ENCODE data around the gene PPIH.
A peak's percentile ranks its signal among the peaks of the same experiment; 100 is the strongest.
"Not testable (repeated sequence)": the region's sequence is repeated elsewhere in the genome, so short reads cannot be mapped to it uniquely, and the experiment has no call there.

The PPIH gene

DNA sequence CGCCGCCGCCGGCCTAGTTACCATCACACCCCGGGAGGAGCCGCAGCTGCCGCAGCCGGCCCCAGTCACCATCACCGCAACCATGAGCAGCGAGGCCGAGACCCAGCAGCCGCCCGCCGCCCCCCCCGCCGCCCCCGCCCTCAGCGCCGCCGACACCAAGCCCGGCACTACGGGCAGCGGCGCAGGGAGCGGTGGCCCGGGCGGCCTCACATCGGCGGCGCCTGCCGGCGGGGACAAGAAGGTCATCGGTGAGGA lies 24.2 kb downstream of the PPIH start:
- not testable (repeated sequence) for DNase-seq (ENCODE audit: low read depth)

DNA sequence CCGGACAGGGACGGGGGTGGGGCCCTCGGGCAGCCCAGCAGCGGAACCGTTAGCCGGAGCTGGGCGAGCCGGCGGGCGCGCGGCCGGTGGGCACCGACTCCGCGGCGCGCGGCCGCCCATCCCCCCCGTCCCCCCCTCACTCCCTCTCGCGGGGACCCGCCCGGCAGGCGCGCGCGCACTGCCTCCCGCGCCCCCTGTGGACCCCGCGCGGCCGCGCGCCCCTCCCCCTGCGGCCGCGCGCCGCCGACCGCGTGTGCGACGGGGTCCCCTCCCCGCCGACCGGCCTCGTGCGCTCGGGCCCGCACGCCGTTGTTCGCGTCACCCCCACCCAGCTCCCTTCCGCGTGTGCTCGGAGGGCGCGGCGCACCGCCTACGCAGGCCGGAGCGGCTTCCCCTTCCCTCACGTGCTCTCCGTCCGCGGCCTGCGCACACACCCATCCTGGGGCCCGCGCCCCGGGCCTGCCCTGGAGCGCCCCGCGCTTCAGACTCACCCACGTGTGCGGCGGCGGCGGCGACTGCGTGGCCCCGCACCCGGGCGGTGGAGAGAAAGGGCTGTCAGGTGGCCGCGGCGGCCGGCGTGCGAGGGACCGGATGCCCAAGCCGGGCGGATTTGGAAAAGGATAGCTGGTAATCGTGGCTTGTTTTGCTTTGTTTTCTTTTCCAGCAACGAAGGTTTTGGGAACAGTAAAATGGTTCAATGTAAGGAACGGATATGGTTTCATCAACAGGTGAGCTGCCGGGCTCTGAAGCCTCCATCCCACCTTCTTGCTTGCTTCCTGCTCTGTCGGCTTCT lies 24.7 kb downstream of the PPIH start:
- DNase-seq (ENCODE audit: low read depth) = peak; percentile 50

DNA sequence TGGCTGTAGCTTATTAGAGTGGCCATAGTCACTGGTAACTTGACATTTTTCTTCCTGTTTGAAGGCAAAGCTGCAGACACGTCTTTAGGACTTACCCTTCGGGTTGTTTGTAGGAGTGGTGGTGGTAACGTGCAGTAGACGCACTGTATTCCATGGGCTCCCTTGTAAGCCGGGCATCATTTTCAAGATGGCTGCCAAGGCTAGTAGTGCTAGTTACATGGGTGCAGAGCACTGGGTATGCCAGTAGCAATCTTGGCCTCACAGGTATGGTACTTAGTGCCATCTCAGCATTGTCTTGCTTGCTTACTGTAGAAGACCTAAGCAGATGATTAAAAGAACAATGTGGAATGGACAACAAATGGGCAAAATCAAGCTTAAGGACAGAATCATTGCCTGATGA lies 25.9 kb downstream of the PPIH start:
- DNase-seq (ENCODE audit: low read depth) = no peak

DNA sequence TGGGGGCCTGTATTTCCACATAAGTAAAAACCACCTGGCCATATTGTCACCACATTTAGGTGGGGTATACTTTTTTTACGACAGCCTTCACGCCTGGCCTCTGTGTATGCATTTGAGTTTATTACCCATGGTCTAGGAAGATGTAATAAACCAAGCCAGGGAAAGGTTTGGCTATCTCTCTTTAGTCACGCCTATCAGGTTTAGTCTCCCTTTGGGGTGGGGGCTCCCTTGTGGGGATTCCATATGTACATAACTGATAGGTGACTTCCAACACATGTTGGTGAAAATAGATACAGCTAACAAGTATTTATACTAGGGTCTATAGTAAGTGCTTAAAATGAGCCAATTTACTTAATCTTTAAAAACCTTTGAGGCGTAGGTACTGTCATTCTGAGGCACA lies 28.2 kb downstream of the PPIH start:
- DNase-seq (ENCODE audit: low read depth) = no peak

DNA sequence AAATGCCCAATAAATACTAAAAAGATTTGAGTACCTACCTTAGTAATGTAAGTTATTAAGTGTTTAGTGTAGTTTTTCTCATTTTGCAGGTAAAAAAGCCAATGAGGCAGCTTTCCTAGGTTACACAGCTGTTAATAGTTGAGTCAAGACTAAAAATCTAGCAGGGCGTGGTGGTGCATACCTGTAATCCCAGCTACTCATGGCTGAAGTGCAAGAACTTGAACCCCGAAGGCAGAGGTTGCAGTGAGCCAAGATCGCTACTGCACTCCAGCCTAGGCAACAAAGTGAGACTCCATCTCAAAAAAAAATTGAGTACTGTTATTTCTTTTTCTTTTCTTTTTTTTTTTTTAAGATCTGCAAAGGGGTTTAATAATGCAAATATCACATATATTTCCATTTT lies 31.7 kb downstream of the PPIH start:
- no peak for DNase-seq (ENCODE audit: low read depth)

DNA sequence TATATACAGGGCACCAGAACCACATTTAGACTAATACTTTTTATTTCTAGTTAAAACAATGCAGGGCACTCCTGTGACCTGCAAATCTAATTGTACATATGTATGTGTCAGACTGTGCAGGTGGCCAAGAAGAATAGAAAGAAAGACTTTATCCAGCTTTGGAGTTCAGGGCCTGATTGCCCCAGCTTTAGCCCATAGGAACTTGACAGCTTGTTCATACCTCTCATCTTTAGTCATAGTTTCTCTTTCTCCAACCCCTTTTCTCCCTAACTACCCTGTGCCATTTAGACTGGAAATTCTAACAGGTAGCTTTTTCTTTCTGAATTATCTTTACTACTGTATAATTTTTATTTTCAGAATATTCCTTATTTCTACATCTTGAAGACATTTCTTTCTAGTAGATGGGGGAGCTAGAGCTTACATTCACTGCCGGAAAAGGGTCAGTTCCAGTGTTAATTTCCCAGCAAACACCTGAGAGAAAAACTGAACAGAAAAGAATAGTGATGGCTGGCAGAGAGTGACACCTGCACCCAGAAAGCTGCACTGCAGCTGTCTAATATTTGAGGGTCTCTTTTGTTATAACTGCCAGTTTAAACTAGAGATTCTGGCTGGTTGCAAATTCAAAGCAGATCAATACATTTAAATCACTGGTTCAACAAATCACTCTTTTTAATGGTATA lies 32.4 kb downstream of the PPIH start:
- DNase-seq (ENCODE audit: low read depth) = no peak

DNA sequence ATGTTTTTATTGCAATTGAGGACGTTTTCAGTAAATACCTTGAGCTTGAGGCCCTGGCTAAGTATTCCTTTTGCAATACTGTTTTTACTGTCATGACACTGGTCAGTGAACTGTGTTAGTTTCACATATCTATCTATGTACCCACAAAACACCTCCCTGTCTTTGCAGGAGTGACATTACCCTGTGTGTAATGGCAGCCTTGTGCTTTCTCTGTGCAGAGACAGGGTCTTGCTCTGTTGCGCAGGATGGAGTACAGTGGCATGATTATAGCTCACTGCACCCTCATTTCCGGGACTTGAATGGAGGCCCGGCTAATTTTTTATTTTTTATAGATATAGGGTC lies 32.9 kb downstream of the PPIH start:
- DNase-seq (ENCODE audit: low read depth) = no peak

DNA sequence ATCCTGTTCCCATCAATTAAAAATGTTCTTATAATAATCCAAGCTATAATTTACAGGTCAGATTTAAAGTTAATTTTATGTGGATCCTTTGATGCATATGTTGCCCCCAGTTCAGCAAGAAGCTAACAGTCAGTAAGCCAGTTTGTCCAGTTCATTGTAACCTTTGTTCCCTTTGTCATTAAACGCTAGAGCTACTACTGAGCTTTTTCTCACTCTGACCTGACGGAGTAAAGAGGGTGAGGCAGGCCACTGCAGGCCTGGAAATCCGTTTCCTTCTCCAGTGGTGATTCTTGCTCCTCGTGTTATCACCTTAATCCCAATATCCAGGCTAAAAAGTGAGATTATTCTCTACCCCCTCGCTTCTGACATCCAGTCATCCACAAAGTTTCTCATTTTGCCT lies 34.2 kb downstream of the PPIH start:
- DNase-seq (ENCODE audit: low read depth) = no peak

DNA sequence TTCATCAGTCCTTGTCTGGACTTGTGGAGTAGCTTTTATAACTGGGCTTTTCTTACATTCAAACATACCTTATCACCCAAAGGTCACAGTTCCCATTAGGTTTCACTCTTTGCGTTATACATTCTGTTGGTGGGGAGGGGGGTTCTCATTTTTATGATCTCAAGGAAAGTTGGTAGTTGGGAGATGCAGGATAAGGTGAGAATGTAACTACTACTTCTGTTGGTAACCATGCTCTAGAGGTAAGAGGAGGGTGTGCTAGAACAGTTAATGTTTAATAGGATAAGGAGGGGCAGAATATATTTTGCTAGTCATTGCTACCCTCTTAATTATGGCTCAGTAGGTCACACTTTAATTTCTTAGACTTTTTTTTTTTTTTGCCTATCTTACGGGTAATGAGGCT lies 34.7 kb downstream of the PPIH start:
- DNase-seq (ENCODE audit: low read depth) = no peak

DNA sequence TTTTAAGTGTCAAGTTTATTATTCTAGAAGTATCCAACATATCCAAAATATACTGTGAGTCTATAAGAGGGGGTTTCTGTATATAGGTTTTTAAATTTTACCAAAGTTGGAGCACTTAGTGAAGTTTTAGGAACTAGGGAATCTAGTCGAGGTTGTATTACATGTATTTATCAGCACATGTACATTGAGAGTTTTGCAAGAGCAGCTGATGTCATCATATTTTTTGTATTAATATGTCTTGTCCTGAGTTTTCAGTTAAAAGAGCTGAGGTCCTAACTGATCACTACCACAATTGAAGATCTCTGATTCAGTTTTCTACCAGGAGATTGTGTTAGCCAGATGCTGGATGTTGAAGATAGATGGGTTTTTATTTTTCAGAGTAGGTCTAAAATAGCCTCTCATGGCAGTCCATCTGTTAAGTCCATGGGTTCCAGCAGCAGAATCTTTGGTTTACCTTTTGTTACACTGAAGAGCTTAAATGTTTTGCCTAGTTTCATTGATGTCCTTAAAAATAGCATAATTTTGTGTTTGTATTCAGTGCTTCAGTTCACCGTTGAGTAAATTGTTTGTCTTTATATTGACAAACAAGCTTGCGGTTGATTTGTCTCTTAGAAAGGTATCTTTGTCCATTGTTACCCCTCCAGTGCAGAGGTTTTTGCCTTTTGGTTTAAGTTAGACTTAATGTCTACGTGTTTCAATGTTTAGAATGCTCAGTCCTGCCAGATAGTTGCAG lies 40.0 kb downstream of the PPIH start:
- DNase-seq (ENCODE audit: low read depth) = no peak

DNA sequence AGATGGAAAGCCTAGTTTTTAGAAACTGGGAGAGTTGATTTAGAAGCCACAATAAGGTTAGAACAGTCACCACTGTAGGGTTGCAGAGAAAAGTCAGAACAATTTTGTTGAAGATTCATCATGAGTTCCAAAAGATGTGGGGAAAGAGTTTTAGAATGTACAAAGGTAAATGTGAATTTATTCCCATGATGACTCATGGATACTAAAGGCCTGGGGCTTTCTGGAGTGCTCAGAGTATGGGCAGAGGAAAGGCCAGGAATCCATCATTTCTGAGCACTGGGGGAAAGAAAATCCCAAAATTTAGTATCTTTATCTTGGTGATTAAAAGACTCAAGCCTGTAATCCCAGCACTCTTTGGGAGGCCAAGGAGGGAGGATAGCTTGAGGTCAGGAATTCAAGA lies 41.8 kb downstream of the PPIH start:
- DNase-seq (ENCODE audit: low read depth) = no peak

DNA sequence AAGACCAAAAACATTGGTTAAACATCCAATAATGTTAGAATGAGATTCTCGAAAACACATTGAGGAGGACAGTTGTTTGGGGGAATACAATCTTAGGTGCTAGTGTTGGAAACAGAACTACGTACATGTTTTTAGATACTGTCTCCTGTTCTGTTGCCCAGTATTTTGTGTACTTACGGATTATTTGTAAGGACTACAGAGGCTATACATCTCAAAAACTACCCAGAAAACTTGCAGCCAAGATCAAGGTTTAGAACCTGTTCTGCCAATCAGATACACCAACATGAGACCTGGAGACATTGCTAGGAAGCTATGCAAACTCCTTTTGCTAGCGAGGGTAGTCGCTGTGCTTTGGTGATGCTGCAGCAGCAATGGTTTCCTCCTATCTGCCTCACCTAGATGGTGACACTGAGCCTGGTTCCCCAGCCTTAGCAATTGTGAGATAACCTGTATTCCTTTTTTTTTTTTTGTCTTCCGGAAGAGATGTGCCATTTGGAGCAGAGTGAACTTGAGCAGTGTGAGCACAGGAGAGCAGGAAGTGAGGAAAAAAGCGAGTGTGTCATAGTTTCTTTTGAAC lies 45.8 kb downstream of the PPIH start:
- DNase-seq (ENCODE audit: low read depth) = no peak

DNA sequence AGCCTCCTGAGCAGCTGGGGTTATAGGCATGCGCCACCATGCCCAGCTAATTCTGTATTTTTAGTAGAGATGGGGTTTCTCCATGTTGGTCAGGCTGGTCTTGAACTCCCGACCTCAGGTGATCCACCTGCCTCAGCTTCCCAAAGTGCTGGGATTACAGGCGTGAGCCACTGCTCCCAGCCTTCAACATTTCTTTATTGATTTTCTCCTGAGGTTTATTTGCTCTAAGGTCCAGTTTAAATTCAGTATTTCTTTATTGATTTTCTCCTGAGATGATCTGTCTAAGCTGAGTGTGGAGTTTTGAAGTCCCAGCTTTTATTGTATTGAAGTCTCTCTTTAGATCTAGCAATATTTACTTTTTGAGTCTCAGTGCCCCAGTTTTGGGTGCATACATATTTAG lies 54.6 kb downstream of the PPIH start:
- DNase-seq (ENCODE audit: low read depth) = not testable (repeated sequence)

DNA sequence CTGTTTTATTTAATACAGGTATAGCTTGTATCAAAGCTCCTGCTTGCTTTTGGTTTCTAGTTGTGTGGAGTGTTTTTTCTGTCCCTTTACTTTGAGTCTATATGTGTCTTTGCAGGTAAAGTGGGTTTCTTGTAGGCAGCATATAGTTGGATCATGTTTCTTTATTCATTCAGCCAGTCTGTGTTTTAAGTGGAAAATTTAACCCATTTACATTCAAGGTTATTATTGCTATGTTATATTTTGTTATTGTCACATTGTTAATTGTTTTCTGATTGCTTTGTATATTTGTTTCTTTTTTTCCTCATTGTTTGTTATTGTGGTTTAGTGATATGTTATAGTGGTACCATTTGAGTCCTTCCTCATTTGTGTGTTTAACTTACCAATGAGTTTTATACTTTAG lies 55.1 kb downstream of the PPIH start:
- no peak for DNase-seq (ENCODE audit: low read depth)

DNA sequence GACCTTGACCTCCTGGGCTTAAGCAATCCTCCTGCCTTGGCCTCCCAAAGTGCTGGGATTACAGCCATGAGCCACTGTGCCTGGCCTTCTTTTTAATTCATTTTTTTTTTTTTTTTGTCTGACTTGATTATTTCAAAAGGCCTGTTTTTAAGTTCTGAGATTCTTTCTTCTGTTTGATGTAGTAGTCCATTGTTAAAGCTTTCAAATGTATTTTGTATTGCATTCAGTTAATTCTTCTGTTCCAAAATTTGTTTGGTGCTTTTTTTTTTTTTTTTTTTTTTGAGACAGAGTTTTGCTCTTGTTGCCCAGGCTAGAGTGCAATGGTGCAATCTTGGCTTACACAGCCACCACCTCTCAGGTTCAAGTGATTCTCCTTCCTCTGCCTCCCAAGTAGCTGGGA lies 56.2 kb downstream of the PPIH start:
- not testable (repeated sequence) for DNase-seq (ENCODE audit: low read depth)

DNA sequence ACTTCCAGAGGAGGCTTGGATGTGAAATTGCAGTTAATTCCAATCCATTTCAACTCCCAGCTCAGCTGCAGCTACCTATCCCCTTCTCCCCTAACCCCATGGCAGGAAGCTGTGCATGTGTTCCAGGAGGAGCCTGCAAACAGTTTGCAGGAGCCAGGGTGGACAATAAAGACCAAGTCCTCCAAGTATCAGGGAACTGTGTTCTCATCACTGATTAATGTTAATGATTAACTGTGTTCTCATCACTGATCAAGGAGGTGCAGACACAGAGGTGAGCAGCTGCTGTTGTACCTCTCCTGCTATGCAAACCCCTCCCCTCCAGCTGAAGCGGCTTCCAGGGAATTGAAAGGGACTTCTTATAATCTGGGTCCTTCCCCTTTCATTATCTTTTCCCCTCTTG lies 62.6 kb downstream of the PPIH start:
- DNase-seq (ENCODE audit: low read depth) = no peak

DNA sequence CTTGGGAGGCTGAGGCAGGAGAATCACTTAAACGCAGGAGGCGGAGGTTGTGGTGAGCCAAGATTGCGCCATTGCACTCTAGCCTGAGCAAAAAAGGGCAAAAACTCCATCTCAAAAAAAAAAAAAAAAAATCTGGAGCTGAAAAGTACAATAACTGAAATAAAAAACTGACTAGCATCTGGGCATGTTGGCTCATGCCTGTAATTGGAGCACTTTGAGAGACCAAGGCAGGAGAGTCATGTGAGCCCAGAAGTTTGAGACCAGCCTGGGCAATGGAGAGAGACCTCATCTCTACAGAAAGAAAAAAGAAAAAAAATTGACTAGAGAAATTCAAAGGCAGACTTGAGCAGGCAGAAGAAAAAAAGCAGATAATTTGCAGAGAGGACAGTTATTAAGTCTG lies 63.7 kb downstream of the PPIH start:
- DNase-seq (ENCODE audit: low read depth) = no peak

DNA sequence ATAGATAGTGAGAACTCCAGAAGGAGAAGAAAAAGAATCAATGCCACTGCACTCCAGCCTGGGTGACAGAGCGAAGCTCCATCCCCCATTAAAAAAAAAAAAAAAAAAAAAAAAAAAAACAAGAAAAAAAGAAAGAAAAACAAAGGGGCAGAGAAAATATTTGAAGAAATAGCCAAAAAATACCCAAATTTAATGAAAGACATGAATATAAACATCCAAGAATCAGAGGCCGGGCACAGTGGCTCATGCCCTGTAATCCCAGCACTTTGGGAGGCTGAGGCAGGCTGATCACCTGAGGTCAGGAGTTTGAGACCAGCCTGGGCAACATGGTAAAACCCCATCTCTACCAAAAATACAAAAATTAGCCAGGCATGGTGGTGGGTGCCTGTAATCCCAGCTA lies 64.2 kb downstream of the PPIH start:
- not testable (repeated sequence) for DNase-seq (ENCODE audit: low read depth)

DNA sequence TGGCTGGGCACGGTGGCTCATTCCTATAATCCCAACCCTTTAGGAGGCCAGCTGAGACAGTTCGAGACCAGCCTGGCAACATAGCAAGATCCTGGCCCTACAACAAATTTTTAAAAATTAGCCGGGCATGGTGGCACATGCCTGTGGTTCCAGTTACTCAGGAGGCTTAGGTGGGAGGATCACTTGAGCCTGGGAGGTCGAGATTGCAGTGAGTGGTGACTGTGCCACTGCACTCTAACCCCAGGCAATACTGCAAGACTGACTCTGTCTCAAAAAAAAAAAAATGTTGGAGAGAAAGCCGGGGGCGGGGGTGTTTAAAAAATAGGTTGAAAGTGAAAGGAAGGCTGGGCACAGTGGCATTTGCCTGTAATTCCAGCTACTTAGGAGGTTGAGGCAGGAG lies 65.3 kb downstream of the PPIH start:
- DNase-seq (ENCODE audit: low read depth) = no peak

DNA sequence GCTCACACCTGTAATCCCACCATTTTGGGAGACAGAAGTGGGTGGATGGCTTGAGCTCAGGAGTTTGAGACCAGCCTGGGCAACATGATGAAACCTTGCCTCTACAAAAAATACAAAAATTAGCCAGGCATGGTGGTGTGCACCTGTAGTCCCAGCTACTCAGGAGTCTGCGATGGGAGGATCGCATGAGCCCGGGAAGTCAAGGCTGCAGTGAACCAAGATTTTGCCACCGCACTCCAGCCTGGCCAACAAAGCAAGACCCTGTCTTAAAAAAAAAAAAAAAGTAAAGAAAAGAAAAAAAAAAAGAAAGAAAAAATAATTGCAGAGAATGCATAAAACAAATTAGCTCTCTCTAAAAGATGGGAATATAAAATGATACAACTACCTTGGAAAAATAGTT lies 67.6 kb downstream of the PPIH start:
- DNase-seq (ENCODE audit: low read depth) = not testable (repeated sequence)
